ENCODE data around the gene COL15A1. TPM values are rescaled to one million over a fixed set of nuclear protein-coding genes. Genes with fewer than 3 reads are reported as not detected.

Gene COL15A1
- total RNA-seq, 1 experiment from 2014 or later = 0.22 TPM

DNA sequence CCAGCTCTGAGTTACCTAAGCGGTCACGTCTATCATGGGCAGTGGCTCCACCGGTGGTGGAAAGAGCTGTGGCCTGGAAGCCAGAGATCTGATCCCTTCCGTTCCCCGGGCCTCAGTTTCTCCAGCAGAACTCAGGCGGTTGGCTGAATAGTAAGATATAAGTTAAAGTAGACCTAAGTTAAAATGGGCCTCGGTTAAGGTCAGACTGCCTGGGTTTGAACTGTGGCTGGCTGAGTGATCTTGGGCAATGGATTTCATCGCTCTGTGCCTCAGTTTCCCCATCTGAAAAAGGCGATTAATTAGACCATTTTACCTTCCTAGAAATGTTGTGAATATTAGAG, 997 bp downstream of the COL15A1 start:
- Mint-ChIP-seq H3K4me3 (peak overlapping the region; percentile 84), H3K27me3 (ENCODE audit: low read depth) (peaks cover 72% of the 10 kb centered on the region), H3K4me1 (peaks cover 23% of the 10 kb centered on the region), H3K27ac (no peak overlapping the region), H3K36me3 (no peaks in the 10 kb centered on the region), H3K9me3 (peaks cover under 1% of the 10 kb centered on the region; the same call in 1 of the 2 replicates)
- ChIA-PET POLR2A (no interaction called here), CTCF (interaction anchor here (2.4 kb wide), 1 partner anchor 19 kb away, joined by 5 read pairs; no protein-coding TSS in a partner anchor)
- DNase-seq (ENCODE audit: low spot score) (no peak), ATAC-seq (no peak)
- TF ChIP-seq ZBTB21 (CRISPR knock-in tag; IDR thresholded peaks at IDR 0.05; ENCODE audit: borderline replicate concordance) = no peak
- TF ChIP-seq, protein P1, sequence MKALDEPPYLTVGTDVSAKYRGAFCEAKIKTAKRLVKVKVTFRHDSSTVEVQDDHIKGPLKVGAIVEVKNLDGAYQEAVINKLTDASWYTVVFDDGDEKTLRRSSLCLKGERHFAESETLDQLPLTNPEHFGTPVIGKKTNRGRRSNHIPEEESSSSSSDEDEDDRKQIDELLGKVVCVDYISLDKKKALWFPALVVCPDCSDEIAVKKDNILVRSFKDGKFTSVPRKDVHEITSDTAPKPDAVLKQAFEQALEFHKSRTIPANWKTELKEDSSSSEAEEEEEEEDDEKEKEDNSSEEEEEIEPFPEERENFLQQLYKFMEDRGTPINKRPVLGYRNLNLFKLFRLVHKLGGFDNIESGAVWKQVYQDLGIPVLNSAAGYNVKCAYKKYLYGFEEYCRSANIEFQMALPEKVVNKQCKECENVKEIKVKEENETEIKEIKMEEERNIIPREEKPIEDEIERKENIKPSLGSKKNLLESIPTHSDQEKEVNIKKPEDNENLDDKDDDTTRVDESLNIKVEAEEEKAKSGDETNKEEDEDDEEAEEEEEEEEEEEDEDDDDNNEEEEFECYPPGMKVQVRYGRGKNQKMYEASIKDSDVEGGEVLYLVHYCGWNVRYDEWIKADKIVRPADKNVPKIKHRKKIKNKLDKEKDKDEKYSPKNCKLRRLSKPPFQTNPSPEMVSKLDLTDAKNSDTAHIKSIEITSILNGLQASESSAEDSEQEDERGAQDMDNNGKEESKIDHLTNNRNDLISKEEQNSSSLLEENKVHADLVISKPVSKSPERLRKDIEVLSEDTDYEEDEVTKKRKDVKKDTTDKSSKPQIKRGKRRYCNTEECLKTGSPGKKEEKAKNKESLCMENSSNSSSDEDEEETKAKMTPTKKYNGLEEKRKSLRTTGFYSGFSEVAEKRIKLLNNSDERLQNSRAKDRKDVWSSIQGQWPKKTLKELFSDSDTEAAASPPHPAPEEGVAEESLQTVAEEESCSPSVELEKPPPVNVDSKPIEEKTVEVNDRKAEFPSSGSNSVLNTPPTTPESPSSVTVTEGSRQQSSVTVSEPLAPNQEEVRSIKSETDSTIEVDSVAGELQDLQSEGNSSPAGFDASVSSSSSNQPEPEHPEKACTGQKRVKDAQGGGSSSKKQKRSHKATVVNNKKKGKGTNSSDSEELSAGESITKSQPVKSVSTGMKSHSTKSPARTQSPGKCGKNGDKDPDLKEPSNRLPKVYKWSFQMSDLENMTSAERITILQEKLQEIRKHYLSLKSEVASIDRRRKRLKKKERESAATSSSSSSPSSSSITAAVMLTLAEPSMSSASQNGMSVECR (CRISPR knock-in tag; IDR thresholded peaks at IDR 0.05; ENCODE audit: borderline replicate concordance) = no peak
- no peak for TF ChIP-seq IRF2 (CRISPR knock-in tag; IDR thresholded peaks at IDR 0.05; ENCODE audit: borderline replicate concordance, low read depth)
- TF ChIP-seq, protein P2, sequence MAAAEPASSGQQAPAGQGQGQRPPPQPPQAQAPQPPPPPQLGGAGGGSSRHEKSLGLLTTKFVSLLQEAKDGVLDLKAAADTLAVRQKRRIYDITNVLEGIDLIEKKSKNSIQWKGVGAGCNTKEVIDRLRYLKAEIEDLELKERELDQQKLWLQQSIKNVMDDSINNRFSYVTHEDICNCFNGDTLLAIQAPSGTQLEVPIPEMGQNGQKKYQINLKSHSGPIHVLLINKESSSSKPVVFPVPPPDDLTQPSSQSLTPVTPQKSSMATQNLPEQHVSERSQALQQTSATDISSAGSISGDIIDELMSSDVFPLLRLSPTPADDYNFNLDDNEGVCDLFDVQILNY (CRISPR knock-in tag; IDR thresholded peaks at IDR 0.05) = no peak

DNA sequence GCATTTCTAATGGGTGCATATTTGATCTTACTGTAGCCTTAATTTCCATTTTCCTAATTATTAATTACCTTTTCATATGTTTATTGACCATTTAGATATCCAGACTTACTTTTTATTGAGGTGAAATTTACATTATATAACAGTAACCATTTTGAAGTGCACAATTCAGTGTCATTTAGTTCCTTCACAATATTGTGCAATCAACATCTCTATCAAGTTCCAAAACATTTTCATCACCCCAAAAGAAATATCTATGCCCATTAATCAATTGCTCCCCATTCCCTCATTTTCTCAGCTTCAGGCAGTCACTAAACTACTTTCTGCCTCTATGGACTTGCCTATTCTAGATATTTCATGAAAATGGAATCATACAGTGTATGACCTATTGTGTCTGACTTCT, 5.9 kb downstream of the COL15A1 start:
- TF ChIP-seq ZNF671 (CRISPR knock-in tag; IDR thresholded peaks at IDR 0.05) (no peak), EMX1 (CRISPR knock-in tag; IDR thresholded peaks at IDR 0.05) (no peak), TEAD4 (CRISPR knock-in tag; IDR thresholded peaks at IDR 0.05) (no peak), MYBL2 (CRISPR knock-in tag; IDR thresholded peaks at IDR 0.05) (no peak), OVOL2 (CRISPR knock-in tag; IDR thresholded peaks at IDR 0.05; ENCODE audit: borderline replicate concordance) (no peak), TCF7 (CRISPR knock-in tag; IDR thresholded peaks at IDR 0.05; ENCODE audit: low read depth) (no peak), SP1 (CRISPR knock-in tag; conservative IDR thresholded peaks at IDR 0.05) (no peak), CBFB (CRISPR knock-in tag; IDR thresholded peaks at IDR 0.05; ENCODE audit: low read depth) (no peak), HMGA2 (CRISPR knock-in tag; IDR thresholded peaks at IDR 0.05) (no peak)
- TF ChIP-seq, protein P3, sequence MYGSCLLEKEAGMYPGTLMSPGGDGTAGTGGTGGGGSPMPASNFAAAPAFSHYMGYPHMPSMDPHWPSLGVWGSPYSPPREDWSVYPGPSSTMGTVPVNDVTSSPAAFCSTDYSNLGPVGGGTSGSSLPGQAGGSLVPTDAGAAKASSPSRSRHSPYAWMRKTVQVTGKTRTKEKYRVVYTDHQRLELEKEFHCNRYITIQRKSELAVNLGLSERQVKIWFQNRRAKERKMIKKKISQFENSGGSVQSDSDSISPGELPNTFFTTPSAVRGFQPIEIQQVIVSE (CRISPR knock-in tag; IDR thresholded peaks at IDR 0.05; ENCODE audit: borderline replicate concordance) = no peak
- TF ChIP-seq, protein P4, sequence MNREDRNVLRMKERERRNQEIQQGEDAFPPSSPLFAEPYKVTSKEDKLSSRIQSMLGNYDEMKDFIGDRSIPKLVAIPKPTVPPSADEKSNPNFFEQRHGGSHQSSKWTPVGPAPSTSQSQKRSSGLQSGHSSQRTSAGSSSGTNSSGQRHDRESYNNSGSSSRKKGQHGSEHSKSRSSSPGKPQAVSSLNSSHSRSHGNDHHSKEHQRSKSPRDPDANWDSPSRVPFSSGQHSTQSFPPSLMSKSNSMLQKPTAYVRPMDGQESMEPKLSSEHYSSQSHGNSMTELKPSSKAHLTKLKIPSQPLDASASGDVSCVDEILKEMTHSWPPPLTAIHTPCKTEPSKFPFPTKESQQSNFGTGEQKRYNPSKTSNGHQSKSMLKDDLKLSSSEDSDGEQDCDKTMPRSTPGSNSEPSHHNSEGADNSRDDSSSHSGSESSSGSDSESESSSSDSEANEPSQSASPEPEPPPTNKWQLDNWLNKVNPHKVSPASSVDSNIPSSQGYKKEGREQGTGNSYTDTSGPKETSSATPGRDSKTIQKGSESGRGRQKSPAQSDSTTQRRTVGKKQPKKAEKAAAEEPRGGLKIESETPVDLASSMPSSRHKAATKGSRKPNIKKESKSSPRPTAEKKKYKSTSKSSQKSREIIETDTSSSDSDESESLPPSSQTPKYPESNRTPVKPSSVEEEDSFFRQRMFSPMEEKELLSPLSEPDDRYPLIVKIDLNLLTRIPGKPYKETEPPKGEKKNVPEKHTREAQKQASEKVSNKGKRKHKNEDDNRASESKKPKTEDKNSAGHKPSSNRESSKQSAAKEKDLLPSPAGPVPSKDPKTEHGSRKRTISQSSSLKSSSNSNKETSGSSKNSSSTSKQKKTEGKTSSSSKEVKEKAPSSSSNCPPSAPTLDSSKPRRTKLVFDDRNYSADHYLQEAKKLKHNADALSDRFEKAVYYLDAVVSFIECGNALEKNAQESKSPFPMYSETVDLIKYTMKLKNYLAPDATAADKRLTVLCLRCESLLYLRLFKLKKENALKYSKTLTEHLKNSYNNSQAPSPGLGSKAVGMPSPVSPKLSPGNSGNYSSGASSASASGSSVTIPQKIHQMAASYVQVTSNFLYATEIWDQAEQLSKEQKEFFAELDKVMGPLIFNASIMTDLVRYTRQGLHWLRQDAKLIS (CRISPR knock-in tag; IDR thresholded peaks at IDR 0.05; ENCODE audit: borderline replicate concordance) = no peak
- TF ChIP-seq, protein P5, sequence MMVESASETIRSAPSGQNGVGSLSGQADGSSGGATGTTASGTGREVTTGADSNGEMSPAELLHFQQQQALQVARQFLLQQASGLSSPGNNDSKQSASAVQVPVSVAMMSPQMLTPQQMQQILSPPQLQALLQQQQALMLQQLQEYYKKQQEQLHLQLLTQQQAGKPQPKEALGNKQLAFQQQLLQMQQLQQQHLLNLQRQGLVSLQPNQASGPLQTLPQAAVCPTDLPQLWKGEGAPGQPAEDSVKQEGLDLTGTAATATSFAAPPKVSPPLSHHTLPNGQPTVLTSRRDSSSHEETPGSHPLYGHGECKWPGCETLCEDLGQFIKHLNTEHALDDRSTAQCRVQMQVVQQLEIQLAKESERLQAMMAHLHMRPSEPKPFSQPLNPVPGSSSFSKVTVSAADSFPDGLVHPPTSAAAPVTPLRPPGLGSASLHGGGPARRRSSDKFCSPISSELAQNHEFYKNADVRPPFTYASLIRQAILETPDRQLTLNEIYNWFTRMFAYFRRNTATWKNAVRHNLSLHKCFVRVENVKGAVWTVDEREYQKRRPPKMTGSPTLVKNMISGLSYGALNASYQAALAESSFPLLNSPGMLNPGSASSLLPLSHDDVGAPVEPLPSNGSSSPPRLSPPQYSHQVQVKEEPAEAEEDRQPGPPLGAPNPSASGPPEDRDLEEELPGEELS (CRISPR knock-in tag; IDR thresholded peaks at IDR 0.05) = no peak
- TF ChIP-seq, protein P6, sequence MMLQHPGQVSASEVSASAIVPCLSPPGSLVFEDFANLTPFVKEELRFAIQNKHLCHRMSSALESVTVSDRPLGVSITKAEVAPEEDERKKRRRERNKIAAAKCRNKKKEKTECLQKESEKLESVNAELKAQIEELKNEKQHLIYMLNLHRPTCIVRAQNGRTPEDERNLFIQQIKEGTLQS (CRISPR knock-in tag; conservative IDR thresholded peaks at IDR 0.05) = no peak
- no peak overlapping the region for H3K4me3 Mint-ChIP-seq
- ChIA-PET CTCF (no interaction called here), POLR2A (no interaction called here)
- no peaks in the 10 kb centered on the region for H3K36me3 Mint-ChIP-seq
- ATAC-seq (no peak), DNase-seq (ENCODE audit: low spot score) (no peak)
- H3K27ac Mint-ChIP-seq = no peak overlapping the region
- H3K4me1 Mint-ChIP-seq = peaks cover 17% of the 10 kb centered on the region
- peaks cover 23% of the 10 kb centered on the region for H3K27me3 Mint-ChIP-seq (ENCODE audit: low read depth)
- peaks cover 4% of the 10 kb centered on the region; the same call in 1 of the 2 replicates for H3K9me3 Mint-ChIP-seq

All from WTC11 (cell line).